Cardiac ventricle fibroblast (primary cell): Measurements from ENCODE around the gene GUCA1C. TPM values are rescaled to one million over a fixed set of nuclear protein-coding genes. Genes with fewer than 3 reads are reported as not detected.

Experiments
- total RNA-seq: library from RNA; depleted of rRNA; stranded (reverse); fragments of >200 nt; gene quantifications from 2 replicates; pipeline ENCODE4 v1.2.3, GENCODE V29; 2015

GUCA1C gene
- not detected in 2 replicates for total RNA-seq

GRCh38 chr3:108953700-108954099 is at the start of gene GUCA1C:
Gene GUCA1C (minus strand): TSS chr3:108953879. CDS start chr3:108953762, 117 bp downstream.

Other genes with a start within 250 kb of the GUCA1C start
- not detected in 2 replicates for gene RETNLB, start 196.5 kb downstream of the GUCA1C start, total RNA-seq
- not detected in 2 replicates for gene TRAT1, start 131.1 kb downstream of the GUCA1C start, total RNA-seq
- gene MORC1, start 164.3 kb upstream of the GUCA1C start, total RNA-seq = not detected in 2 replicates
- not detected in 2 replicates for gene C3orf85, start 182.8 kb upstream of the GUCA1C start, total RNA-seq